ENCODE data around the gene DACH1. TPM values are rescaled to one million over a fixed set of nuclear protein-coding genes. Genes with fewer than 3 reads are reported as not detected.

The DACH1 gene
- total RNA-seq, 2 experiments from 2014 or later: not detected

DNA sequence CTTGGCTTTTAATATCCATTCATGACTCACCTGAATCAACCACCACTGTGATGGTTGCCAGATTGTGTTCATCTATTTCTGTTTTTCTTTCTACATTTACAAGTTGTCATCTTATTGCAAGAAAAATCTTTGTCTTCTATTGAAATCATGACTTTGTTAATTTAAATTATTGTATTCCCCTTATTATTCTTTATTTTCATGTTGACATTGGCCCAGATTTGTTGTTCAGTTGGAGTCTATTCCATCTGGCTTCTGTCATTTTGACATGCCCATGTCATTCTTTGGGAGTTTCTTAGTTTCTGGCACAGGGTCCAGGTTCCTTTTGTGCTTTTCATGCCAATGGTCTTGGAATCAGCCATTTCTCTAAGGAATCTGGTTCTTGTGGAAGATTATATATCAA is 19.9 kb upstream of the DACH1 start:
- TF ChIP-seq, protein P1, sequence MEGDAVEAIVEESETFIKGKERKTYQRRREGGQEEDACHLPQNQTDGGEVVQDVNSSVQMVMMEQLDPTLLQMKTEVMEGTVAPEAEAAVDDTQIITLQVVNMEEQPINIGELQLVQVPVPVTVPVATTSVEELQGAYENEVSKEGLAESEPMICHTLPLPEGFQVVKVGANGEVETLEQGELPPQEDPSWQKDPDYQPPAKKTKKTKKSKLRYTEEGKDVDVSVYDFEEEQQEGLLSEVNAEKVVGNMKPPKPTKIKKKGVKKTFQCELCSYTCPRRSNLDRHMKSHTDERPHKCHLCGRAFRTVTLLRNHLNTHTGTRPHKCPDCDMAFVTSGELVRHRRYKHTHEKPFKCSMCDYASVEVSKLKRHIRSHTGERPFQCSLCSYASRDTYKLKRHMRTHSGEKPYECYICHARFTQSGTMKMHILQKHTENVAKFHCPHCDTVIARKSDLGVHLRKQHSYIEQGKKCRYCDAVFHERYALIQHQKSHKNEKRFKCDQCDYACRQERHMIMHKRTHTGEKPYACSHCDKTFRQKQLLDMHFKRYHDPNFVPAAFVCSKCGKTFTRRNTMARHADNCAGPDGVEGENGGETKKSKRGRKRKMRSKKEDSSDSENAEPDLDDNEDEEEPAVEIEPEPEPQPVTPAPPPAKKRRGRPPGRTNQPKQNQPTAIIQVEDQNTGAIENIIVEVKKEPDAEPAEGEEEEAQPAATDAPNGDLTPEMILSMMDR (conservative IDR thresholded peaks at IDR 0.05; ENCODE audit: low read length): no peak
- no peak for TF ChIP-seq EZH2phosphoT487 (IDR thresholded peaks at IDR 0.05; ENCODE audit: borderline replicate concordance, low read depth, low read length)
- ChIA-PET POLR2A (no interaction called here), CTCF (ENCODE audit: unreplicated experiment) (no interaction called here)
- Histone ChIP-seq H3K36me3 (ENCODE audit: insufficient read depth, low read length) (no peaks in the 10 kb centered on the region), H3K9me2 (ENCODE audit: insufficient read depth, low read length) (no peaks in the 10 kb centered on the region), H3K79me2 (ENCODE audit: insufficient read depth, low read depth, low read length) (no peaks in the 10 kb centered on the region), H4K20me1 (ENCODE audit: insufficient read depth, low read length) (no peaks in the 10 kb centered on the region), H3K9me3 (ENCODE audit: low read length) (no peaks in the 10 kb centered on the region), H2AFZ (ENCODE audit: low read length) (no peak overlapping the region), H3K4me1 (ENCODE audit: insufficient read depth, low read length, poor library complexity, severe bottlenecking) (no peaks in the 10 kb centered on the region), H3K27ac (ENCODE audit: low read depth, low read length, poor library complexity, severe bottlenecking) (no peak overlapping the region), H3K4me2 (ENCODE audit: low read length) (no peak overlapping the region), H3K4me3 (ENCODE audit: low read depth, low read length, poor library complexity, severe bottlenecking) (no peak overlapping the region)
- intact Hi-C loops (cut with micrococcal nuclease; ENCODE audit: unreplicated experiment): no loop called here
- no TSS peak for BruUV-seq (replicated peaks)
- no peak for DNase-seq (ENCODE audit: low spot score)

- ChIA-PET POLR2A (no interaction called here), CTCF (ENCODE audit: unreplicated experiment) (no interaction called here)
- Histone ChIP-seq H3K36me3 (ENCODE audit: insufficient read depth, low read length) (no peaks in the 10 kb centered on the region), H3K4me1 (ENCODE audit: insufficient read depth, low read length, poor library complexity, severe bottlenecking) (no peaks in the 10 kb centered on the region), H3K4me3 (ENCODE audit: low read depth, low read length, poor library complexity, severe bottlenecking) (no peak overlapping the region), H3K9me2 (ENCODE audit: insufficient read depth, low read length) (no peaks in the 10 kb centered on the region), H3K9me3 (ENCODE audit: low read length) (no peaks in the 10 kb centered on the region), H3K27ac (ENCODE audit: low read depth, low read length, poor library complexity, severe bottlenecking) (no peak overlapping the region), H4K20me1 (ENCODE audit: insufficient read depth, low read length) (no peaks in the 10 kb centered on the region), H3K4me2 (ENCODE audit: low read length) (no peak overlapping the region), H2AFZ (ENCODE audit: low read length) (no peak overlapping the region), H3K79me2 (ENCODE audit: insufficient read depth, low read depth, low read length) (no peaks in the 10 kb centered on the region)
- TF ChIP-seq, protein P1 (conservative IDR thresholded peaks at IDR 0.05; ENCODE audit: low read length): no peak
- TF ChIP-seq EZH2phosphoT487 (IDR thresholded peaks at IDR 0.05; ENCODE audit: borderline replicate concordance, low read depth, low read length): no peak
- no peak for DNase-seq (ENCODE audit: low spot score)
- BruUV-seq (replicated peaks): no TSS peak
- intact Hi-C loops (cut with micrococcal nuclease; ENCODE audit: unreplicated experiment): no loop called here
Measured at GRCh38 chr13:71882120-71882519, 15.1 kb upstream of the DACH1 start.

DNA sequence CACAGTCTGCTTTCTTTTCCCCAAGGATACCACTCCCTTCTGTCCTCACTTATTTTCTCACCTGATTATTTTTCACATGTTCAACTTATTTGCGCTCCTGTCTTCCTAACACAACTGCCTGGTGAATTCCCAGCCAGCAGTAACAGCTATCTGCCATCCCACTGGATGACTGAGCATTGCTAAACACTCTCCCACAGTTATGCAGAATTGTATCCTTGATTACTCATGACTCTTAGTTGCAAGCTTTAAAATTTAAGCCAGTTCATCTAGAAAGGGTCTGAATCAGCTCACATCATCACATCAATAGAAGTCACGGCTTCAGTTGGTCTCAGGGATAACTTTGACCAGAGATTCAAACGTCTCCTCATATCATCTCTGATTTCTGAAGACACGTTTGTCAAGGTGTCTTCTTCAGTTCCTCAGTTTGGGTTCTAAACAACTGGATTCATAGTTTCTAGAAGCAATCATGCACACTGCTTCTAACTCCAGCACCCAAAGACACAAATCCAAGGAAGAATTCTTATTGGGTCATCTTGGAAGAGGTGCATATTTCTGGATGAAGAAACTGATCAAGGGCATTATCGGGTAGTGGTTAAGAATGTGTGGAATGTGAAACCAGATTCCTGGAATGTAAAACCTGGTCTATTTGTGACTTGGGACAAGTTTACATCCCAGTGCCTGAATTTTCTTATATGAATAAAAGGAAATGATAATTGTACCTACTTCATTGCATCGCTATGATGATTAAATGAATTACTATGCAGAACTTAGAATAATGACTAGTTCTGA is 13.9 kb upstream of the DACH1 start:
- Histone ChIP-seq H3K79me2 (ENCODE audit: insufficient read depth, low read depth, low read length) (no peaks in the 10 kb centered on the region), H2AFZ (ENCODE audit: low read length) (no peak overlapping the region), H3K4me1 (ENCODE audit: insufficient read depth, low read length, poor library complexity, severe bottlenecking) (no peaks in the 10 kb centered on the region), H3K9me2 (ENCODE audit: insufficient read depth, low read length) (no peaks in the 10 kb centered on the region), H3K4me3 (ENCODE audit: low read depth, low read length, poor library complexity, severe bottlenecking) (no peak overlapping the region), H3K9me3 (ENCODE audit: low read length) (no peaks in the 10 kb centered on the region), H3K36me3 (ENCODE audit: insufficient read depth, low read length) (no peaks in the 10 kb centered on the region), H4K20me1 (ENCODE audit: insufficient read depth, low read length) (no peaks in the 10 kb centered on the region), H3K4me2 (ENCODE audit: low read length) (no peak overlapping the region), H3K27ac (ENCODE audit: low read depth, low read length, poor library complexity, severe bottlenecking) (no peak overlapping the region)
- ChIA-PET CTCF (ENCODE audit: unreplicated experiment) (no interaction called here), POLR2A (no interaction called here)
- no peak for DNase-seq (ENCODE audit: low spot score)
- no TSS peak for BruUV-seq (replicated peaks)
- intact Hi-C loops (cut with micrococcal nuclease; ENCODE audit: unreplicated experiment): no loop called here
- no peak for TF ChIP-seq EZH2phosphoT487 (IDR thresholded peaks at IDR 0.05; ENCODE audit: borderline replicate concordance, low read depth, low read length)
- TF ChIP-seq, protein P1 (conservative IDR thresholded peaks at IDR 0.05; ENCODE audit: low read length): no peak

Data from OCI-LY7 (cell line).